ENCODE results near the gene RHBG.

RHBG gene

GRCh38 chr1:156356262-156356874, 12.6 kb upstream of the RHBG start:
- DNase-seq (ENCODE audit: low read depth in 2 of 2): no peak
- no peak for TF ChIP-seq CTCF (IDR thresholded peaks at IDR 0.05; ENCODE audit: low read depth, low read length)
- no peak overlapping the region for H3K4me3 ChIP-seq (replicated peaks in 1 of 2; ENCODE audit: low read depth in 2 of 2, low read length in 2 of 2)

GRCh38 chr1:156356875-156357534, 12.0 kb upstream of the RHBG start:
- DNase-seq (ENCODE audit: low read depth in 2 of 2): peak in 1 of 2 donors; percentile 16
- H3K4me3 ChIP-seq (replicated peaks in 1 of 2; ENCODE audit: low read depth in 2 of 2, low read length in 2 of 2): no peak overlapping the region
- peak; percentile 82 for TF ChIP-seq CTCF (IDR thresholded peaks at IDR 0.05; ENCODE audit: low read depth, low read length)

- TF ChIP-seq CTCF (IDR thresholded peaks at IDR 0.05; ENCODE audit: low read depth, low read length): no peak
- H3K4me3 ChIP-seq (replicated peaks in 1 of 2; ENCODE audit: low read depth in 2 of 2, low read length in 2 of 2): no peak overlapping the region
Observed at GRCh38 chr1:156357977-156358376, 11.0 kb upstream of the RHBG start.

GRCh38 chr1:156358641-156359040, 10.4 kb upstream of the RHBG start:
- no peak for DNase-seq (ENCODE audit: low read depth in 2 of 2)

More at GRCh38 chr1:156357977-156358376, 11.0 kb upstream of the RHBG start:
- no peak for DNase-seq (ENCODE audit: low read depth in 2 of 2)

GRCh38 chr1:156359249-156359648, 9.8 kb upstream of the RHBG start:
- DNase-seq (ENCODE audit: low read depth in 2 of 2): no peak
- TF ChIP-seq CTCF (IDR thresholded peaks at IDR 0.05; ENCODE audit: low read depth, low read length): no peak
- H3K4me3 ChIP-seq (replicated peaks in 1 of 2; ENCODE audit: low read depth in 2 of 2, low read length in 2 of 2): no peak overlapping the region

More at GRCh38 chr1:156358641-156359040, 10.4 kb upstream of the RHBG start:
- no peak for TF ChIP-seq CTCF (IDR thresholded peaks at IDR 0.05; ENCODE audit: low read depth, low read length)
- no peak overlapping the region for H3K4me3 ChIP-seq (replicated peaks in 1 of 2; ENCODE audit: low read depth in 2 of 2, low read length in 2 of 2)

GRCh38 chr1:156359973-156360372, 9.0 kb upstream of the RHBG start:
- TF ChIP-seq CTCF (IDR thresholded peaks at IDR 0.05; ENCODE audit: low read depth, low read length): peak; percentile 60
- peak; percentile 38 to 60 for DNase-seq (ENCODE audit: low read depth in 2 of 2)
- H3K4me3 ChIP-seq (replicated peaks in 1 of 2; ENCODE audit: low read depth in 2 of 2, low read length in 2 of 2): no peak overlapping the region
